Endothelial cell of umbilical vein (primary cell): Measurements from ENCODE around the gene PDIA4. TPM values are rescaled to one million over a fixed set of nuclear protein-coding genes. Genes with fewer than 3 reads are reported as not detected.

ENCODE experiments used
- BruUV-seq: library from RNA; stranded (reverse); fragments of 400-500 nt; replicated peaks from 2 replicates; lab custom pipeline; 2021; lab: Mats Ljungman, UMichigan
- CTCF ChIA-PET: fragments of 300-600, 350-600 bp; sonication (Branson Sonifier 250); formaldehyde crosslinking; loops from one replicate; lab custom pipeline; 2021; ENCODE audit warnings: antibody characterized with exemption, inconsistent platforms; lab: Charles Lee
- POLR2A ChIA-PET: fragments of 300-600, 350-600 bp; sonication (Branson Sonifier 250); formaldehyde crosslinking; loops from one replicate; lab custom pipeline; 2021; ENCODE audit warnings: antibody characterized with exemption, inconsistent platforms; lab: Charles Lee
- DNase-seq: peaks from one replicate; pipeline ENCODE4 v3.0.0-alpha.2; 2011; ENCODE audit warnings: low read depth, low spot score
- FAIRE-seq: peaks from 2 replicates; lab custom pipeline; 2011; peaks lifted over from hg19 to GRCh38; lab: Jason Lieb, UNC
- H2AFZ ChIP-seq: 2 replicates; pipeline ENCODE4 v1.6.0; 2012; ENCODE audit warnings: low read depth, low read length, control low read depth, inconsistent platforms
- H3K27ac ChIP-seq: 2 replicates; pipeline ENCODE4 v1.5.1; 2011; ENCODE audit warnings: low read depth, mild to moderate bottlenecking, control low read depth, low read length, moderate library complexity; ENCODE audit not compliant: insufficient read depth
- H3K27me3 ChIP-seq, 2 experiments: 2 replicates each; pipeline versions ENCODE4 v1.6.0 to v1.6.1; 2011; ENCODE audit warnings: low read length in 2 of 2, mixed read lengths in 1 of 2; ENCODE audit not compliant: control insufficient read depth in 2 of 2, insufficient read depth in 2 of 2
- H3K36me3 ChIP-seq, 2 experiments: 2 replicates in 1 of 2; 3 replicates in 1 of 2; pipeline ENCODE4 v1.5.1; 2011; ENCODE audit warnings: low read length in 2 of 2, mild to moderate bottlenecking in 1 of 2, moderate library complexity in 1 of 2; ENCODE audit not compliant: control insufficient read depth in 2 of 2, insufficient read depth in 2 of 2; ENCODE audit errors: extremely low read depth in 1 of 2
- H3K4me1 ChIP-seq: 3 replicates; pipeline ENCODE4 v1.5.1; 2011; ENCODE audit warnings: mild to moderate bottlenecking, low read length; ENCODE audit not compliant: control insufficient read depth, insufficient read depth; ENCODE audit errors: extremely low read depth
- H3K4me2 ChIP-seq: 2 replicates; pipeline ENCODE4 v1.6.1; 2011; ENCODE audit warnings: low read length, control low read depth, mixed read lengths; ENCODE audit not compliant: insufficient read depth
- H3K4me3 ChIP-seq, 3 experiments: fragments of 200-600 bp in 1 of 3; sonication (generic), shearing (Covaris generic) in 1 of 3; replicated peaks in 1 of 3; 2 replicates each; pipeline ENCODE4 v1.5.1; 2011 to 2016; ENCODE audit warnings: control low read depth in 3 of 3, low read length in 3 of 3, mild to moderate bottlenecking in 2 of 3, inconsistent platforms in 1 of 3, low read depth in 1 of 3, moderate library complexity in 1 of 3; ENCODE audit not compliant: insufficient read depth in 1 of 3
- H3K79me2 ChIP-seq: 2 replicates; pipeline ENCODE4 v1.6.0; 2012; ENCODE audit warnings: low read length, inconsistent platforms; ENCODE audit not compliant: control insufficient read depth, insufficient read depth
- H3K9ac ChIP-seq: replicated peaks from 2 replicates; pipeline ENCODE3; 2011; ENCODE audit warnings: low read length, control low read depth; ENCODE audit not compliant: insufficient read depth; ENCODE audit errors: extremely low read depth
- H3K9me1 ChIP-seq: replicated peaks from 3 replicates; pipeline ENCODE4 v1.6.0; 2011; ENCODE audit warnings: mild to moderate bottlenecking, low read length; ENCODE audit not compliant: control insufficient read depth, insufficient read depth; ENCODE audit errors: extremely low read depth
- H3K9me3 ChIP-seq: replicated peaks from 2 replicates; pipeline ENCODE4 v1.5.1; 2012; ENCODE audit warnings: low read length, inconsistent platforms; ENCODE audit not compliant: control insufficient read depth, insufficient read depth
- H4K20me1 ChIP-seq: replicated peaks from 2 replicates; pipeline ENCODE3; 2011; ENCODE audit warnings: mild to moderate bottlenecking, low read length; ENCODE audit not compliant: control insufficient read depth, insufficient read depth; ENCODE audit errors: extremely low read depth
- EZH2 ChIP-seq: IDR thresholded peaks from 2 replicates; pipeline ENCODE4 v1.6.1; 2012; ENCODE audit warnings: borderline replicate concordance, low read depth, mild to moderate bottlenecking, moderate library complexity, low read length, inconsistent platforms; ENCODE audit not compliant: severe bottlenecking
- FOS ChIP-seq: IDR thresholded peaks from 2 replicates; pipeline ENCODE4 v1.6.1; 2011; ENCODE audit warnings: mild to moderate bottlenecking, low read length, moderate library complexity, borderline replicate concordance; ENCODE audit not compliant: insufficient read depth
- GATA2 ChIP-seq: IDR thresholded peaks from 2 replicates; pipeline ENCODE4 v1.7.0; 2011; ENCODE audit warnings: low read depth, mild to moderate bottlenecking, moderate library complexity, mixed read lengths, low read length; ENCODE audit not compliant: insufficient read length, insufficient read depth
- JUN ChIP-seq: IDR thresholded peaks from 2 replicates; pipeline ENCODE4 v1.6.1; 2011; ENCODE audit warnings: borderline replicate concordance, low read depth; ENCODE audit not compliant: insufficient read length, insufficient read depth
- MAX ChIP-seq: IDR thresholded peaks from 2 replicates; pipeline ENCODE4 v1.6.1; 2011; ENCODE audit not compliant: insufficient read depth, insufficient read length
- MYC ChIP-seq: IDR thresholded peaks from one replicate; pipeline ENCODE4 v1.6.1; 2011; ENCODE audit warnings: mild to moderate bottlenecking, low read depth, low read length
- POLR2A ChIP-seq: IDR thresholded peaks from 2 replicates; pipeline ENCODE4 v1.6.1; 2012; ENCODE audit warnings: low read depth, mild to moderate bottlenecking, control low read depth, low read length
- POLR2AphosphoS5 ChIP-seq: IDR thresholded peaks from 2 replicates; pipeline ENCODE4 v1.6.1; 2012; ENCODE audit warnings: low read depth, mild to moderate bottlenecking, control low read depth, low read length, moderate library complexity; ENCODE audit not compliant: insufficient read depth
- dilution Hi-C: fragments of 300-500 bp; cut with MboI; formaldehyde crosslinking; loops from one replicate; pipeline ENCODE4 v1.15.0; 2019; ENCODE audit warnings: low sequenced_read_pairs; ENCODE audit not compliant: extremely low pct_ligation_motif_present
- intact Hi-C: fragments of 100-400 bp; cut with micrococcal nuclease; formaldehyde crosslinking; loops from one replicate; pipeline ENCODE4 v1.10.0; 2022
- polyA plus RNA-seq, 4 experiments: library from polyadenylated mRNA; depleted of rRNA in 3 of 4; stranded (reverse) in 3 of 4; unstranded in 1 of 4; fragments of >200 nt; gene quantifications; 2 replicates each; pipeline versions ENCODE4 v1.2.1 to v1.2.3, GENCODE V29; 2011 to 2012; ENCODE audit warnings: missing spikeins in 1 of 4
- total RNA-seq: library from RNA; stranded (reverse); gene quantifications from 2 replicates; pipeline ENCODE4 v1.2.3, GENCODE V29; 2021
- TF ChIP-seq, protein P1 (sequence below), 2 donors: IDR thresholded peaks; 1 replicate in 1 of 2; 2 replicates in 1 of 2; pipeline ENCODE4 v1.5.1; 2011; ENCODE audit warnings: low read length in 2 of 2, mild to moderate bottlenecking in 2 of 2, moderate library complexity in 2 of 2, control low read depth in 1 of 2, inconsistent platforms in 1 of 2, low read depth in 1 of 2; ENCODE audit not compliant: insufficient read depth in 1 of 2; ENCODE audit errors: extremely low read depth in 1 of 2

PDIA4 gene
- total and polyA plus RNA-seq, 2 donors (not counting 3 experiments of a cell fraction or from before 2014, with no cell fraction given), result 217 to 308 TPM

GRCh38 chr7:148963583-148964482 lies 64.5 kb downstream of the PDIA4 start:
- Histone ChIP-seq H3K4me3 (peak overlapping the region; percentile 1 to 92 (median 86)), H3K9me3 (no peaks in the 10 kb centered on the region), H3K79me2 (no peaks in the 10 kb centered on the region), H2AFZ (peak overlapping the region; percentile 78), H3K9me1 (no peaks in the 10 kb centered on the region), H3K9ac (peak overlapping the region; percentile 85), H3K4me1 (peaks cover 12% of the 10 kb centered on the region), H3K36me3 (no peaks in the 10 kb centered on the region), H3K27me3 (no peaks in the 10 kb centered on the region), H4K20me1 (no peaks in the 10 kb centered on the region), H3K4me2 (peak overlapping the region; percentile 88), H3K27ac (peak overlapping the region; percentile 50)
- DNase-seq, result peak; percentile 29
- intact Hi-C loops (loop anchor here (1.0 to 10.0 kb wide), 7 partner anchors 19 to 460 kb away; partner anchors contain the start of genes CUL1 and EZH2), dilution Hi-C loops (no loop called here)
- TF ChIP-seq POLR2A, result no peak
- no peak for TF ChIP-seq EZH2
- no peak for TF ChIP-seq FOS
- TF ChIP-seq POLR2AphosphoS5, result no peak
- TF ChIP-seq MAX, result no peak
- TF ChIP-seq, protein P1, sequence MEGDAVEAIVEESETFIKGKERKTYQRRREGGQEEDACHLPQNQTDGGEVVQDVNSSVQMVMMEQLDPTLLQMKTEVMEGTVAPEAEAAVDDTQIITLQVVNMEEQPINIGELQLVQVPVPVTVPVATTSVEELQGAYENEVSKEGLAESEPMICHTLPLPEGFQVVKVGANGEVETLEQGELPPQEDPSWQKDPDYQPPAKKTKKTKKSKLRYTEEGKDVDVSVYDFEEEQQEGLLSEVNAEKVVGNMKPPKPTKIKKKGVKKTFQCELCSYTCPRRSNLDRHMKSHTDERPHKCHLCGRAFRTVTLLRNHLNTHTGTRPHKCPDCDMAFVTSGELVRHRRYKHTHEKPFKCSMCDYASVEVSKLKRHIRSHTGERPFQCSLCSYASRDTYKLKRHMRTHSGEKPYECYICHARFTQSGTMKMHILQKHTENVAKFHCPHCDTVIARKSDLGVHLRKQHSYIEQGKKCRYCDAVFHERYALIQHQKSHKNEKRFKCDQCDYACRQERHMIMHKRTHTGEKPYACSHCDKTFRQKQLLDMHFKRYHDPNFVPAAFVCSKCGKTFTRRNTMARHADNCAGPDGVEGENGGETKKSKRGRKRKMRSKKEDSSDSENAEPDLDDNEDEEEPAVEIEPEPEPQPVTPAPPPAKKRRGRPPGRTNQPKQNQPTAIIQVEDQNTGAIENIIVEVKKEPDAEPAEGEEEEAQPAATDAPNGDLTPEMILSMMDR (IDR thresholded peaks at IDR 0.05; ENCODE audit: extremely low read depth in 1 of 2, insufficient read depth in 1 of 2, low read depth in 1 of 2, low read length in 2 of 2), result no peak
- TF ChIP-seq MYC, result no peak
- no peak for TF ChIP-seq GATA2
- no peak for TF ChIP-seq JUN
- no TSS peak for BruUV-seq
- ChIA-PET POLR2A (no interaction called here), CTCF (interaction anchor here (0.7 to 3.9 kb wide), 20 partner anchors 11 to 1535 kb away, joined by 3 to 37 read pairs (median 4); partner anchors contain the start of genes CUL1 and ZNF783)
- no peak for FAIRE-seq
